ENCODE measurements around the gene HTRA1.

DNA sequence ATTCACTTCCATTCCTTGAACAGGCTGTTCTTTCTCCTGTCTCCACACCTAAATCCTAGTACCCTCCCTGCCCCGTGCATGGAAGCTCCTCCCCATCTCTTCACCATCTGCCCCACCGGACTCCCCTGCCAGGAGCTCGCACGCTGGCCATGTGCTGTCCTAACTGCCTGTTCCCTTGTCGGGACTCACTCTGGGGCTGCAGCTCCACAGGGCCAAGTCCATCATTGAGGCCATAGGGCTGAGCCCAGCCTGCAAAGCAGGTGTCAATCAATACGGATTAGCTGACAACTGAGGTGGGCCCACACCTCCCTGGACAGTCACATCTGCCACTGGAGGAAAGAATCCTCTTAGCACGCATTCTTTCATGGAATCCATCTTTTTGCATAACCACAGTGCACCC lies 57.8 kb downstream of the HTRA1 start:
- TF ChIP-seq CTCF (IDR thresholded peaks at IDR 0.05) (no peak), POLR2A (IDR thresholded peaks at IDR 0.05) (no peak)

All from testis (tissue), 2 donors.